IMR-90 (cell line): Measurements from ENCODE around the gene NF1. TPM values are rescaled to one million over a fixed set of nuclear protein-coding genes. Genes with fewer than 3 reads are reported as not detected.
A peak's percentile ranks its signal among the peaks of the same experiment; 100 is the strongest.

Experiments used
- ATAC-seq: fragments of 200-7000 bp; cut with Tn5 transposase; 2 replicates; pipeline ENCODE4 v1.9.1; 2020; ENCODE audit warnings: low read depth, mild to moderate bottlenecking, moderate library complexity
- BruUV-seq: library from RNA; stranded (reverse); fragments of 400-500 nt; replicated peaks from 2 replicates; lab custom pipeline; 2021; lab: Mats Ljungman, UMichigan
- CTCF ChIA-PET: fragments of 300-600 bp; formaldehyde crosslinking; extraction: SDS; loops from one replicate; lab custom pipeline; 2021; ENCODE audit warnings: antibody characterized with exemption; lab: Yijun Ruan, JAX
- POLR2A ChIA-PET: fragments of 300-600 bp; sonication (Branson Sonifier 250); formaldehyde crosslinking; loops from one replicate; lab custom pipeline; 2022; ENCODE audit warnings: antibody characterized with exemption; ENCODE audit not compliant: unreplicated experiment; lab: Charles Lee
- DNase-seq: peaks from one replicate; pipeline ENCODE4 v3.0.0; 2013
- H2AFZ ChIP-seq: replicated peaks from 2 replicates; pipeline ENCODE3; 2013; ENCODE audit warnings: low read length, mild to moderate bottlenecking; ENCODE audit not compliant: poor library complexity
- H2AK5ac ChIP-seq: 2 replicates; pipeline ENCODE4 v1.6.1; 2013; ENCODE audit warnings: low read depth, low read length, inconsistent platforms
- H2AK9ac ChIP-seq: replicated peaks from 2 replicates; pipeline ENCODE3; 2013; ENCODE audit warnings: mild to moderate bottlenecking, low read depth, low read length, moderate library complexity; ENCODE audit not compliant: poor library complexity
- H2BK120ac ChIP-seq: 2 replicates; pipeline ENCODE4 v1.6.1; 2013; ENCODE audit warnings: low read depth, low read length, inconsistent platforms
- H2BK15ac ChIP-seq: 3 replicates; pipeline ENCODE4 v1.6.1; 2013; ENCODE audit warnings: low read depth, low read length, inconsistent platforms
- H2BK20ac ChIP-seq: 2 replicates; pipeline ENCODE4 v1.6.1; 2013; ENCODE audit warnings: low read depth, mild to moderate bottlenecking, inconsistent platforms, low read length, moderate library complexity
- H2BK5ac ChIP-seq: 2 replicates; pipeline ENCODE4 v1.6.1; 2013; ENCODE audit warnings: mild to moderate bottlenecking, low read depth, low read length, inconsistent platforms; ENCODE audit not compliant: poor library complexity, severe bottlenecking
- H3K14ac ChIP-seq: replicated peaks from 2 replicates; pipeline ENCODE4 v1.6.1; 2013; ENCODE audit warnings: low read depth, low read length, inconsistent platforms
- H3K18ac ChIP-seq: 2 replicates; pipeline ENCODE4 v1.6.1; 2013; ENCODE audit warnings: low read depth, low read length, control low read depth
- H3K23ac ChIP-seq: 2 replicates; pipeline ENCODE4 v1.6.1; 2013; ENCODE audit warnings: low read depth, low read length, inconsistent platforms
- H3K27ac ChIP-seq: 2 replicates; pipeline ENCODE4 v1.5.1; 2013; ENCODE audit warnings: mild to moderate bottlenecking, control low read depth, low read length; ENCODE audit not compliant: insufficient read depth
- H3K27me3 ChIP-seq: 2 replicates; pipeline ENCODE4 v1.6.1; 2013; ENCODE audit warnings: low read length; ENCODE audit not compliant: control insufficient read depth, insufficient read depth
- H3K36me3 ChIP-seq: 2 replicates; pipeline ENCODE4 v1.6.1; 2013; ENCODE audit warnings: low read length, mixed read lengths; ENCODE audit not compliant: control insufficient read depth, insufficient read depth
- H3K4ac ChIP-seq: 2 replicates; pipeline ENCODE4 v1.6.1; 2013; ENCODE audit warnings: low read depth, low read length, inconsistent platforms
- H3K4me1 ChIP-seq: 2 replicates; pipeline ENCODE4 v1.6.1; 2013; ENCODE audit warnings: low read length, mixed read lengths; ENCODE audit not compliant: control insufficient read depth, insufficient read depth
- H3K4me2 ChIP-seq: 2 replicates; pipeline ENCODE4 v1.6.1; 2013; ENCODE audit warnings: low read depth, mild to moderate bottlenecking, control low read depth, low read length, moderate library complexity
- H3K4me3 ChIP-seq: 2 replicates; pipeline ENCODE4 v1.5.1; 2013; ENCODE audit warnings: low read depth, mild to moderate bottlenecking, control low read depth, low read length, moderate library complexity; ENCODE audit not compliant: insufficient read depth
- H3K56ac ChIP-seq: 2 replicates; pipeline ENCODE4 v1.6.1; 2013; ENCODE audit warnings: low read length, inconsistent platforms; ENCODE audit not compliant: insufficient read depth; ENCODE audit errors: extremely low read depth
- H3K79me1 ChIP-seq, 2 experiments: 2 replicates each; pipeline ENCODE4 v1.6.1; 2013; ENCODE audit warnings: low read length in 2 of 2, inconsistent platforms in 1 of 2, low read depth in 1 of 2
- H3K9ac ChIP-seq: 2 replicates; pipeline ENCODE4 v1.6.1; 2013; ENCODE audit warnings: low read depth, low read length, control low read depth
- H3K9me1 ChIP-seq: 2 replicates; pipeline ENCODE4 v1.6.1; 2013; ENCODE audit warnings: low read length, inconsistent platforms; ENCODE audit not compliant: insufficient read depth
- H3K9me3 ChIP-seq: 2 replicates; pipeline ENCODE4 v1.6.1; 2013; ENCODE audit warnings: low read length; ENCODE audit not compliant: control insufficient read depth, insufficient read depth
- H4K20me1 ChIP-seq: 2 replicates; pipeline ENCODE4 v1.6.1; 2013; ENCODE audit warnings: low read length, inconsistent platforms; ENCODE audit not compliant: insufficient read depth
- H4K5ac ChIP-seq: 2 replicates; pipeline ENCODE4 v1.6.1; 2013; ENCODE audit warnings: mild to moderate bottlenecking, low read depth, low read length, control low read depth
- H4K8ac ChIP-seq, 2 experiments: 2 replicates each; pipeline ENCODE4 v1.6.1; 2013; ENCODE audit warnings: low read depth in 2 of 2, low read length in 2 of 2, control low read depth in 1 of 2, inconsistent platforms in 1 of 2
- H4K91ac ChIP-seq: 2 replicates; pipeline ENCODE4 v1.6.1; 2013; ENCODE audit warnings: low read depth, low read length, inconsistent platforms; ENCODE audit not compliant: insufficient read depth
- BHLHE40 ChIP-seq: fragments of 150-350 bp; IDR thresholded peaks from 2 replicates; pipeline ENCODE4 v1.6.1; 2016; ENCODE audit warnings: mild to moderate bottlenecking, low read depth, low read length
- FOS ChIP-seq: fragments of 150-350 bp; IDR thresholded peaks from 2 replicates; pipeline ENCODE4 v1.6.1; 2016; ENCODE audit warnings: low read depth, low read length
- MXI1 ChIP-seq: IDR thresholded peaks from 2 replicates; pipeline ENCODE4 v1.6.1; 2012; ENCODE audit warnings: low read depth, mild to moderate bottlenecking, low read length, moderate library complexity, borderline replicate concordance
- NFE2L2 ChIP-seq: fragments of 150-350 bp; IDR thresholded peaks from 2 replicates; pipeline ENCODE4 v1.6.1; 2016; ENCODE audit warnings: low read depth, mild to moderate bottlenecking, low read length
- POLR2A ChIP-seq: IDR thresholded peaks from 2 replicates; pipeline ENCODE4 v1.6.1; 2012; ENCODE audit warnings: mild to moderate bottlenecking, low read depth, low read length
- RAD21 ChIP-seq: IDR thresholded peaks from 2 replicates; pipeline ENCODE4 v1.6.1; 2012; ENCODE audit warnings: low read length, improper control_type of control experiment
- RCOR1 ChIP-seq: IDR thresholded peaks from 2 replicates; pipeline ENCODE4 v1.6.1; 2012; ENCODE audit warnings: mild to moderate bottlenecking, low read length, improper control_type of control experiment; ENCODE audit not compliant: insufficient replicate concordance
- WGBS, 2 experiments: methylation state at CpG; one replicate each; pipeline versions ENCODE4 v1.1.5 to v1.1.7; 2013; ENCODE audit warnings: missing lambda C conversion rate in 2 of 2; ENCODE audit not compliant: insufficient read length in 1 of 2; ENCODE audit errors: extremely low coverage in 2 of 2; 5-methylcytosine and 5-hydroxymethylcytosine counted together
- dilution Hi-C: fragments of 300-500 bp; cut with HindIII; formaldehyde crosslinking; loops from one replicate; pipeline ENCODE4 v1.14.3; 2018; ENCODE audit warnings: low sequenced_read_pairs; ENCODE audit not compliant: unreplicated experiment
- in situ Hi-C: fragments of 300-500 bp; cut with MboI; formaldehyde crosslinking; loops from 3 replicates; pipeline ENCODE4 v1.14.3; 2019; ENCODE audit warnings: low sequenced_read_pairs, inconsistent platforms, mixed read lengths
- intact Hi-C: fragments of 100-400 bp; cut with micrococcal nuclease; formaldehyde crosslinking; loops from 2 replicates; pipeline ENCODE4 v1.10.0; 2022
- polyA plus RNA-seq, 3 experiments: library from polyadenylated mRNA; depleted of rRNA; stranded (reverse); fragments of >200 nt; gene quantifications; 2 replicates each; pipeline ENCODE4 v1.2.3, GENCODE V29; 2012; ENCODE audit warnings: low replicate concordance in 1 of 3
- total RNA-seq: library from RNA; depleted of rRNA; stranded (reverse); fragments of >200 nt; gene quantifications from 2 replicates; pipeline ENCODE4 v1.2.3, GENCODE V29; 2012
- TF ChIP-seq, protein P1 (sequence below): fragments of 150-350 bp; IDR thresholded peaks from 2 replicates; pipeline ENCODE4 v1.6.1; 2017; ENCODE audit warnings: mild to moderate bottlenecking, antibody characterized with exemption, low read length, low read depth

The NF1 gene
- total and polyA plus RNA-seq, 2 of the 4 experiments (the other 2 are of a cell fraction) = 17.9 to 48.6 TPM

DNA sequence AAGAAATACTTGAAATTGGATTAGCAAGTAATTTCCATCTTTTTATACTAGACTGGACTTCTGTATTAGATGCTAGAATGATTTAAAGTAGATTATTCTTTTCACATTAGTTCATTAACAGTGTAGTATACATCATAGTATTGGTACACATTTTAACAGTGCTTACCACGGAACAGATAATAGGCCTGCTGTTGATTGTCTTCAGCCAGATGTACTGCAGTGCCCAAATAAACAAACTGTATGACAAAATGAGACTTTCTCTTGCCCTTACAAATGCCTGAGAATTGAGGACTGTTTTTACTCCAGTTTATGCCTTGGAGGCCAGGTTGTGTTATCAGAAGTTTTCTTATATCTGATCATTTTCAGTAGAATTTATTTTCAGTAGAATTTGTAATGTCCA is 226.0 kb downstream of the NF1 start:
- 0 out of 2 replicates have a peak overlapping the region, but pooled peaks have one; percentile 14 for H3K18ac ChIP-seq
- TF ChIP-seq POLR2A = no peak
- TF ChIP-seq RAD21 = no peak
- no peak for TF ChIP-seq MXI1
- TF ChIP-seq, protein P1, sequence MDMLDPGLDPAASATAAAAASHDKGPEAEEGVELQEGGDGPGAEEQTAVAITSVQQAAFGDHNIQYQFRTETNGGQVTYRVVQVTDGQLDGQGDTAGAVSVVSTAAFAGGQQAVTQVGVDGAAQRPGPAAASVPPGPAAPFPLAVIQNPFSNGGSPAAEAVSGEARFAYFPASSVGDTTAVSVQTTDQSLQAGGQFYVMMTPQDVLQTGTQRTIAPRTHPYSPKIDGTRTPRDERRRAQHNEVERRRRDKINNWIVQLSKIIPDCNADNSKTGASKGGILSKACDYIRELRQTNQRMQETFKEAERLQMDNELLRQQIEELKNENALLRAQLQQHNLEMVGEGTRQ = no peak
- TF ChIP-seq RCOR1 = no peak
- TF ChIP-seq BHLHE40 = no peak
- TF ChIP-seq NFE2L2 = no peak
- no peak for TF ChIP-seq FOS
- in situ Hi-C loops (no loop called here), intact Hi-C loops (no loop called here), dilution Hi-C loops (no loop called here)
- peak overlapping the region; percentile 2; the same call in 1 of the 2 replicates for H2BK20ac ChIP-seq
- H3K79me1 ChIP-seq = peaks cover 5 to 32% of the 10 kb centered on the region in 2 experiments; a peak in 3 of 4 replicates
- H3K27ac ChIP-seq = no peak overlapping the region
- no peaks in the 10 kb centered on the region for H4K20me1 ChIP-seq
- no peak; the same call in 1 of the 2 replicates for ATAC-seq
- H3K4me1 ChIP-seq = peaks cover 3% of the 10 kb centered on the region
- H3K9me3 ChIP-seq = no peaks in the 10 kb centered on the region
- no peak overlapping the region for H2AFZ ChIP-seq
- H2AK9ac ChIP-seq = no peak overlapping the region
- H3K23ac ChIP-seq = no peak overlapping the region
- BruUV-seq = no TSS peak
- H2BK120ac ChIP-seq = no peak overlapping the region
- H4K91ac ChIP-seq = no peak overlapping the region
- H2BK5ac ChIP-seq = peak overlapping the region; percentile 41
- POLR2A ChIA-PET = no interaction called here
- WGBS, 2 experiments = no CpG with 5 or more reads among the region's 1 CpG
- no peak overlapping the region for H3K9ac ChIP-seq
- H3K27me3 ChIP-seq = no peaks in the 10 kb centered on the region
- H3K9me1 ChIP-seq = no peaks in the 10 kb centered on the region
- H4K8ac ChIP-seq = no peak overlapping the region
- peak; percentile 37 for DNase-seq
- no peak overlapping the region for H3K4me3 ChIP-seq
- no peak overlapping the region for H2BK15ac ChIP-seq
- H3K56ac ChIP-seq = no peak overlapping the region
- no peak overlapping the region for H3K14ac ChIP-seq
- no peak overlapping the region for H2AK5ac ChIP-seq
- no peak overlapping the region; the same call in 1 of the 2 replicates for H3K4me2 ChIP-seq
- CTCF ChIA-PET = no interaction called here
- H4K5ac ChIP-seq = no peak overlapping the region
- H3K36me3 ChIP-seq = peaks cover 1% of the 10 kb centered on the region
- H3K4ac ChIP-seq = no peak overlapping the region; the same call in 1 of the 2 replicates
